Measurements from ENCODE around the gene TRIM40. TPM values are rescaled to one million over a fixed set of nuclear protein-coding genes. Genes with fewer than 3 reads are reported as not detected.

Gene TRIM40
- total and polyA plus RNA-seq, 2 of the 13 experiments (the other 11 are each of a cell fraction or from before 2014, with no cell fraction given), result 0.58 TPM; not detected in 1

- intact Hi-C loops (cut with micrococcal nuclease; ENCODE audit: unreplicated experiment) (no loop called here), in situ Hi-C loops (cut with HindIII; ENCODE audit: extremely low pct_ligation_motif_present, low pct_unique_long_range_greater_than_20kb) (no loop called here)
- H4K20me1 ChIP-seq (ENCODE audit: insufficient read depth, low read length), result no peaks in the 10 kb centered on the region; the same call in 1 of the 2 replicates
- peaks cover 35% of the 10 kb centered on the region for H3K79me2 ChIP-seq (ENCODE audit: insufficient read depth, low read length)
- H3K4me3 ChIP-seq (replicated peaks in 1 of 3; ENCODE audit: insufficient read depth in 1 of 3, low read depth in 2 of 3, low read length in 3 of 3), result no peak overlapping the region
- ChIA-PET POLR2A (interaction anchor here (0.9 to 1.3 kb wide), 2 partner anchors 66 to 67 kb away, joined by 3 read pairs; no protein-coding TSS in a partner anchor), CTCF (ENCODE audit: low intra/inter-chr PET ratio, low total read pairs) (interaction anchor here (1.2 to 2.7 kb wide), 4 partner anchors 35 to 94 kb away, joined by 3 to 46 read pairs (median 14); no protein-coding TSS in a partner anchor)
- no TSS peak for BruUV-seq (replicated peaks)
- H3K27ac ChIP-seq (ENCODE audit: extremely low read length, insufficient read depth, low read length), result no peak overlapping the region
- no peaks in the 10 kb centered on the region for H3K9me3 ChIP-seq (ENCODE audit: low read length)
- H3K9ac ChIP-seq (ENCODE audit: insufficient read depth, low read depth, low read length), result no peak overlapping the region
- H2AFZ ChIP-seq (ENCODE audit: low read length), result no peak overlapping the region
- H3K4me1 ChIP-seq (ENCODE audit: insufficient read depth, low read length), result peaks cover 35% of the 10 kb centered on the region
- DNase-seq (ENCODE audit: low spot score) (no peak), ATAC-seq (no peak), FAIRE-seq (no peak)
- no peak overlapping the region for H3K4me2 ChIP-seq (ENCODE audit: low read depth, low read length)
- peaks cover 19 to 51% of the 10 kb centered on the region in 2 experiments for H3K36me3 ChIP-seq (replicated peaks in 1 of 2; ENCODE audit: control insufficient read depth in 1 of 2, insufficient read depth in 2 of 2, low read length in 2 of 2)
- peaks cover 0 to 3% of the 10 kb centered on the region in 2 experiments; a peak in 1 of 5 replicates for H3K27me3 ChIP-seq (ENCODE audit: control insufficient read depth in 1 of 2, insufficient read depth in 2 of 2, low read length in 2 of 2)
- WGBS (ENCODE audit: low lambda C conversion rate), result 93% methylated on average over 1 of the region's 1 CpG
- TF ChIP-seq CEBPZ (IDR thresholded peaks at IDR 0.05; ENCODE audit: low read length) (no peak), ZC3H4 (CRISPR knock-in tag; IDR thresholded peaks at IDR 0.05; ENCODE audit: borderline replicate concordance) (no peak), ZNF230 (CRISPR knock-in tag; IDR thresholded peaks at IDR 0.05) (no peak), SMAD1 (CRISPR knock-in tag; IDR thresholded peaks at IDR 0.05; ENCODE audit: borderline replicate concordance, low read depth) (no peak), ZIK1 (CRISPR knock-in tag; IDR thresholded peaks at IDR 0.05; ENCODE audit: borderline replicate concordance, low read depth) (no peak), TIGD3 (CRISPR knock-in tag; IDR thresholded peaks at IDR 0.05; ENCODE audit: borderline replicate concordance) (no peak), JDP2 (CRISPR knock-in tag; IDR thresholded peaks at IDR 0.05; ENCODE audit: borderline replicate concordance) (no peak)
Observed at GRCh38 chr6:30168741-30169140, 32.8 kb downstream of the TRIM40 start.

All from HepG2 (cell line).